NCI-H1105 treated with DMSO at 0.1 percent for 48 hours (cell line): Measurements from ENCODE around the gene C10orf95.

Source experiments
- DNase-seq: peaks from one replicate; lab custom pipeline; 2025; lab: John Stamatoyannopoulos, UW

Gene C10orf95

DNA sequence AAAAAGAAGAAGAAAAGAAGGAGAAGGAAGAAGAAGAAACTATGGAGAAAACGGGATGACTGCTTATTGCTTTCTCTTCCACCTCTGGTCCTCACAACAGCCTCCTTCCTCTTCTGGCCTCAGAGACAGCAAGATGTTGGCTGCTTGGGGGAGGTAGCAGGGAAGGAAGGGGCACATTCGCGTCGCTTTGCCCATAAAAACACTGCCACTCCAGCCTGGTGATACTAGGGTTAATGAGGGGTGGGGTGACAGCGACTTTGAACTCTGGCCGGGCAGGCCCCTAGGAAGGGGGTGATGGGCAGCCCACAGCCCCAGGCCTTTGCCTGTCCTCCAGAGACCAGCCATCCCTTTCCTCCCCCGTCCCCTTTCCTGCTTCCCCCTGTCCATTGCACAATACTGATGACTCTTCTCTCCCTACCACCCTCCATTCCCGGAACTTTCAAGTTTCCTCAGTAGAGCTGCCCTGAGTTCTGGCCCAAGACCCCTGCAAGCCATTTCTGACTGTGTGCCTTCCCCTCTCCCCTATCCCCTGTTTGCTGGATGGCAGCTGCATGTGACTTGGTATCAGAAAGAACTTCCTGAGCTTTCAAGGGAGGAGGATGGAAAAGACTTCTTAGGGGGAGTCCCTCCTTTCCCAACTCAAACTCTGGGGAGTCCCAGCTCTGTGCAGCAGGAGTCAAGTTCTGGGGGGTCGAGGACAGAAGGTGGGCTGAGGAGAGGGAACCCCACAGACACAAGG lies 16.8 kb downstream of the C10orf95 start:
- no peak for DNase-seq

GRCh38 chr10:102433619-102434046 lies 17.7 kb downstream of the C10orf95 start:
- DNase-seq, result no peak

DNA sequence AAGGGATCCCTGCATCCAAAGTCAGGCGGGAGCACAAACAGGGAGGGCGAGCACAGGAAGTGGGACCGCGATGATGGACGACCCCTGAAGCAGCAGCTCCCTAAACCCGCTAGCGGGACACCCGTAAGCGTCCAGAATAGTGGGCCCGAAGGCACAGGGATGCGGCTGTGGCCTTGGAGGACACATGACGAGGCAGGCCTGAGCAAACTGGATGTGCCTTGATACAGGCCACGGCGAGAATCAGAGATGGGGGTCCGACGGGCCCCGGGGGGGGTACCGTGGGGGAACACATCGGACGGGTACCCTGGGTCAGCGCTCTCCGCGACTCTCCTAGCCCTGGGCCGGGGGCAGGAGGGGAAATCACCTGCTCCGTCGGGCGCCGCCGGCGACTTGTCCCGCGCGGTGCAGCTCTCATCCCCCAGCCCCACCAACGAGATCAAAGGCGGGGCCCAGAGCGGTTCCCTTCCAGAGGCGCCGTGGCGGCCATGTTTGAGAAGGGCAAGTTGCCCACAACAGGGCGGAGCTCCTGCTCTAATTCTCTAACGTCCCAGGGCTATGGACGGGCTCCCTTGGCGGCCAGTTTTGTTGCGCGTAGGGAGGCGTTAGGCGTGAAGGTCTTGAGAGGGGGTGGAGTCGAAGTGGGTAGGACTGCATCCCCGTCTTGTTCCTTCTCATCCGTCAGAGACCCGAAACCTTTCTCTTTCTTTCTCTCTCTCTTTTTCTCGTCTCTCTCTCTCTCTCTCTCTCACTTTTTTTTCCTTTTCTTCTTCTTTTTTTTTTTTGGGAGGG lies 19.0 kb downstream of the C10orf95 start, which contains the start of gene CUEDC2:
CUEDC2 (minus strand) TSS at position 413 of the 789 bp plus-strand sequence. CDS start 7,386 bp downstream, outside the sequence.
- peak; percentile 70 for DNase-seq

DNA sequence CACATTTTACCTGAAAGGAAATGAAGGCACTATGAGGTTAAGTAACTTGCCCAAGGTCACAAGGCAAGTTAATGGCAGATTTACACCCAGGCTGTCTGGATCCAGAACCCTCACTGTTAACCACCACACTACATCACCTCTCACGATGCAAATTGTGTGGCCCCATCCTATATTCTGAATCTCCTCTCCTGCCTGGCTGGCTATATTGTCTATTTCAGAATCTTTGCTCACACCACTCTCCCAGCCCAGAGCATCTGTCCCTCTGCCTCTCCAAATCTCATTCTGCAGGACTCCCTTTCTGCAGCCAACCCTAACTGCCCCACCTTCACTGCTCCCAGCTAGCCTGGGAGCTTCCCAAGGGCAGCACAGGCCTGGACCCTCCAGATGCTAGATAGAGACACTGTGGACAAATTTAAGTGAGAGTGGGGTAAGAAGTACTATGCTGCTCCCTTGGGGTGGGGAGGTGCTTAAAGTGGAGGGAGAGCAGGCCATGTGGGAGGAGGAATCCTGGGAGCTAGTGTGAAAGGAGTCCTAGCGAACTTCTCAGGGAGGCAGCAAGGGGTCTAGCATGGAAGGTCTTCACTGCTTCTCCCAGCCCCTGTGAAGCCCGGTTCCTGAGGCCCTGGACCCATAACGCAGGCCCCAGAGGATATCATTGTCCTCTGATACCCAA lies 19.8 kb downstream of the C10orf95 start:
- peak; percentile 6 for DNase-seq

GRCh38 chr10:102429468-102429867 lies 21.9 kb downstream of the C10orf95 start:
- no peak for DNase-seq

DNA sequence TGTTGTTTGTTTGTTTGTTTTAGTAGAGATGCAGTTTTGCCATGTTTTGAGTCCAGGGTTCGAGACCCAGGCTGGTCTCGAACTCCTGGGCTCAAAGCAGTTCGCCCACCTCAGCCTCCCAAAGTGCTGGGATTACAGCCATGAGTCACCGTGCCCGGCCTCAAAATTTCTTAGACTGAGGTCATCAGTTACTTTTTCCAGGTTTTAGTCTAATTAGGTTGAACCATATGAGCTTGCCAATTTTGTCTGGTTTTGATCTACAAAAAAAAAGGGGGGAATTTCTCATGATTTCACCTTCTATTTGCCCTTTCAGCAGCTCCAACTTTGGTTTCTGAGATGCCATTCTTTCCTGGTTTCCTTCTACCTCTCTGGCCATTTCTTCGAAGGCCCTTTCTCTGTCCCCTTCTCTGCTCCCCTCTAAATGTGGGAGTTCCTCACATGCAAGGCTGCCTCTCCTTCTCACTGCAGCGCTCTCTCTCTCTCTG lies 24.5 kb downstream of the C10orf95 start:
- no peak for DNase-seq

DNA sequence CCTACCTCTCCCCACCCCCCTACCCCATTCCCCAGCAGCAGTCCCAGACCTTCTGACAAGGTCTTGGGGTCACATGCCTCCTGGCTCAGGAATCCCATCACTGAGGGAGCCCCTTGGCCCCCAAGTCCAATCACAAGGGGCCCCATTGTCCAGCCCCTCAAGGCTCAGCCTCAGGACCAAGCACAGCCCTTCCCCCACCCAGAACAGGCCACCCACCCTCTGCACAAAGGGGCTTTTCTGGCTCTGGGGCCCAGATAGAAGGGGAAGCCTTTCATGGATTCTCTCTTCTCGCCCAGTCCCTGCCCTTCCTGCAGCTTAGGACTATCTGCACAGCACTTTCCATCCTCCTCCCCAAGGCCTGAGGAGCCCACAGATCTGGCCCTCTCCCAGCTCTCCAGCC lies 25.9 kb downstream of the C10orf95 start:
- DNase-seq, result no peak

GRCh38 chr10:102424916-102425315 lies 26.4 kb downstream of the C10orf95 start:
- no peak for DNase-seq

DNA sequence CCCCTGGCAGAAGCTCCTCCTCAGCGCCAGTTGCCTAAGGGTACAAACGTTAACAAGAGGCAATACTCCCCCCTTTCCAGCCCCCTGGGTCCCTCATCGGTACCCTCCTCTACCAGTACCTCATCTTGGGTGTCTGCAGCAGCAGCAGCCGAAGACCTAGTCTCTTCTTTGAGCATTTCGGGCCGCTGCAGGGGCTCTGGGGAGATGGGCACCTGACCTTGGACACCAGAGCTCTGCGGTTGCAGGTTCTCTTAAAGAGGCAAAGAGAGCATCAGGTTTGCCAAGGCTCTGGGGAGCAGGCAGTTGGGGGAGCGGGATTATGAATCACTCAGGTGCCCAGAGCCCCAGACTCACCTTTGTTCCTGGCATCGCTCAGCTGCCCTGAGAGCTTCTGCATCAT lies 27.2 kb downstream of the C10orf95 start:
- DNase-seq, result no peak

GRCh38 chr10:102423372-102423968 lies 27.9 kb downstream of the C10orf95 start:
- no peak for DNase-seq

GRCh38 chr10:102422545-102423129 lies 28.7 kb downstream of the C10orf95 start:
- DNase-seq, result peak; percentile 30

- DNase-seq, result no peak
Observed at GRCh38 chr10:102421757-102422512, 29.4 kb downstream of the C10orf95 start.

- no peak for DNase-seq
Observed at GRCh38 chr10:102421507-102421756, 29.9 kb downstream of the C10orf95 start.

GRCh38 chr10:102420714-102421506 lies 30.4 kb downstream of the C10orf95 start, which contains the start of gene FBXL15:
Gene FBXL15, plus strand, starts transcription at chr10:102420836. Its CDS starts 294 bp downstream, at chr10:102421130.
- peak; percentile 87 for DNase-seq

GRCh38 chr10:102420181-102420713 lies 31.1 kb downstream of the C10orf95 start:
- no peak for DNase-seq

- peak; percentile 57 for DNase-seq
Observed at GRCh38 chr10:102419269-102420180, 31.8 kb downstream of the C10orf95 start.

GRCh38 chr10:102418622-102419268 lies 32.6 kb downstream of the C10orf95 start, which contains the start of gene PSD:
Gene PSD, minus strand, starts transcription at chr10:102418785. Its CDS starts 1,747 bp downstream, at chr10:102417038.
- peak; percentile 57 for DNase-seq

GRCh38 chr10:102416695-102417094 lies 34.6 kb downstream of the C10orf95 start:
- DNase-seq, result no peak
